GM12865 (cell line): ENCODE data around the gene FSTL4.

Source experiments
- DNase-seq: peaks from one replicate; pipeline ENCODE4 v3.0.0; 2010; ENCODE audit warnings: low read depth
- H3K4me3 ChIP-seq: 2 replicates; pipeline ENCODE4 v1.5.1; 2011; ENCODE audit warnings: mild to moderate bottlenecking, low read depth, low read length, control low read depth
- TF ChIP-seq, protein P1 (sequence below): IDR thresholded peaks from 2 replicates; pipeline ENCODE4 v1.5.1; 2011; ENCODE audit warnings: low read length, control low read depth, low read depth, inconsistent platforms; ENCODE audit not compliant: insufficient read depth; ENCODE audit errors: missing control alignments

The FSTL4 gene

DNA sequence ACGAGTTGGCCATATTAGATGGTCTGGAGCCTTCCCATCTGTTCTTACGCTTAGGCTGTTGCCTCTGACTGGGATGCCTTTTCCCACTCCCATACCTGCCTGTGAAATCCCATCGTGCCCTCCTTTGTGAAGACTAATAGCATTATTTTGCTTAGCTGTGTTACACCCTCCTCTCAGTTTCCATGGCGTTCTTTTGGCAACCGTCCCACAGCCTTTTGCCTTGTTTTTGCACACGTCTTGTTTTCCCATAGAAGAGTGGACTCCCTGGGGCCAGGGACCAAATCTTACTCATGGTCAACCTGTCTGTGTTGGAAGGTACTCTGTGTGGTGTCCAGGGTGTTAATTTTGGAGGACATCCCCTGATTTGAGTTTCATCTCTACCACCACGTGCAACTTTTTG is 318.4 kb downstream of the FSTL4 start:
- TF ChIP-seq, protein P1, sequence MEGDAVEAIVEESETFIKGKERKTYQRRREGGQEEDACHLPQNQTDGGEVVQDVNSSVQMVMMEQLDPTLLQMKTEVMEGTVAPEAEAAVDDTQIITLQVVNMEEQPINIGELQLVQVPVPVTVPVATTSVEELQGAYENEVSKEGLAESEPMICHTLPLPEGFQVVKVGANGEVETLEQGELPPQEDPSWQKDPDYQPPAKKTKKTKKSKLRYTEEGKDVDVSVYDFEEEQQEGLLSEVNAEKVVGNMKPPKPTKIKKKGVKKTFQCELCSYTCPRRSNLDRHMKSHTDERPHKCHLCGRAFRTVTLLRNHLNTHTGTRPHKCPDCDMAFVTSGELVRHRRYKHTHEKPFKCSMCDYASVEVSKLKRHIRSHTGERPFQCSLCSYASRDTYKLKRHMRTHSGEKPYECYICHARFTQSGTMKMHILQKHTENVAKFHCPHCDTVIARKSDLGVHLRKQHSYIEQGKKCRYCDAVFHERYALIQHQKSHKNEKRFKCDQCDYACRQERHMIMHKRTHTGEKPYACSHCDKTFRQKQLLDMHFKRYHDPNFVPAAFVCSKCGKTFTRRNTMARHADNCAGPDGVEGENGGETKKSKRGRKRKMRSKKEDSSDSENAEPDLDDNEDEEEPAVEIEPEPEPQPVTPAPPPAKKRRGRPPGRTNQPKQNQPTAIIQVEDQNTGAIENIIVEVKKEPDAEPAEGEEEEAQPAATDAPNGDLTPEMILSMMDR = no peak
- DNase-seq = no peak
- no peak overlapping the region for H3K4me3 ChIP-seq

DNA sequence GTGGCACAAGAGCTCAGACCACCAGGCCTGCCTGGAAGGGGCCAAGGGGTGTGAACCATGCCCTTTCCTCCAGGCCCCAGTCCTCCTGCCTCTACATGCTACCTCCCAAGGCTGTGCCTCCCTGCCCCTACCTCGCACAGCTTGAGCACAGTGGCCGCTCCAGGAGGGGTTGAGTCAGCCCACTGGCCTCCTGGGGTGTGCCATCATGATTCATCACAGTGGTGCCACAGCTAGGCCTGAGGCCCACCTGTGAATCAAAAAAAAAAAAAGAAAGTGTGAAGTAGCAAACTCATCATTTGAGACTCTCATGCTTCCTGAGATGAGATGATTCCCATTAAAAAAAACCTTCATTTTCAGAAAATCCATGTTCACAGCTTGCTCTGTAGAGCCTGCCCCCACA is 320.0 kb downstream of the FSTL4 start:
- no peak overlapping the region for H3K4me3 ChIP-seq
- no peak for DNase-seq
- TF ChIP-seq, protein P1 = no peak

DNA sequence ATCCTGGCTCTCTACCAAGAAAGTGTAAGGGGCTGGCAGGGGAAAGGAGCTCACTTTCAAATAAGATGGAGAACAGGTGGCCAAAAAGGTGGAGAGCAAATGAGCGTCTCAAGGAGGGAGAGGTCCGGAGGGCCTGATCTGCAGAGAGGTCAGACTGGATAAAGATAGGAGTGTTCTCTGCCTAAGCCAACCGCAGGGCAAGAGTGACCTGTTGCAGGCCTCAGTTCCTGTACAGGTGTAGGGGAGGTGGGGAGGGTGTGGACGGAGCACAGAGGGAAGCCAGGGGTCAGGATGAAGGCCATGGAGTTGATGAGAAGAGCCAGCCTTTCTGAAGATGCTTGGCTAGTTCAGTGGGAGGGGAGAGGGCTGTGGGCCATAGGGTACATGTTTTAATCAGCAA is 320.8 kb downstream of the FSTL4 start:
- no peak for DNase-seq
- TF ChIP-seq, protein P1 = no peak
- no peak overlapping the region for H3K4me3 ChIP-seq

DNA sequence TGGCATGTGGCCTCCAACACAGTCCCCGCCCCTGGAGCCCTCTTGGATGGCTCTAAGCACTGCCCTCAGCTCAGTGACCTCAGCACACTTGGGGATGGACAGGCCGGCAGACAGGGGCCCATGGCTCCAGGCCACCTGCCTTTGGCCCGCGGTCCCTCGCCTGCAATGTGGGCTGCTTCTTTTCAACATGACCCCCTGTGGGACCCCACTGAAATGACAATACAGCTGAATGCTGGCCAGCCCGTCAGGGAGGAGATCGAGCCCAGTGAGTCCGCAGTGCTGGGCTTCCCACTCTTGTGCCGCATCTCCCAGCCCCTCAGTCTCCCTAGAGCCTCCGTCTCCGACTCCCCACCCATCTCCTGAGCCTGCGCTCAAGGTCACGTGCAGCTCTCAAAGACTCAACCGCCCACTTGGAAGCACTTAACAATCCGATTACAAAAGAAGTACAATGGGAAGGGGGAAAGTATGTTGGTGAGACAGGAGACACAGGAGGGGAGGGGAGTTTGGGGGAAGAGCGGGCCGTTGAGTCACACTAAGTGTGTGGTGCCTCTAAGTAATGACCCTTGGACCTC is 321.6 kb downstream of the FSTL4 start:
- TF ChIP-seq, protein P1 = no peak
- no peak for DNase-seq
- H3K4me3 ChIP-seq = no peak overlapping the region

DNA sequence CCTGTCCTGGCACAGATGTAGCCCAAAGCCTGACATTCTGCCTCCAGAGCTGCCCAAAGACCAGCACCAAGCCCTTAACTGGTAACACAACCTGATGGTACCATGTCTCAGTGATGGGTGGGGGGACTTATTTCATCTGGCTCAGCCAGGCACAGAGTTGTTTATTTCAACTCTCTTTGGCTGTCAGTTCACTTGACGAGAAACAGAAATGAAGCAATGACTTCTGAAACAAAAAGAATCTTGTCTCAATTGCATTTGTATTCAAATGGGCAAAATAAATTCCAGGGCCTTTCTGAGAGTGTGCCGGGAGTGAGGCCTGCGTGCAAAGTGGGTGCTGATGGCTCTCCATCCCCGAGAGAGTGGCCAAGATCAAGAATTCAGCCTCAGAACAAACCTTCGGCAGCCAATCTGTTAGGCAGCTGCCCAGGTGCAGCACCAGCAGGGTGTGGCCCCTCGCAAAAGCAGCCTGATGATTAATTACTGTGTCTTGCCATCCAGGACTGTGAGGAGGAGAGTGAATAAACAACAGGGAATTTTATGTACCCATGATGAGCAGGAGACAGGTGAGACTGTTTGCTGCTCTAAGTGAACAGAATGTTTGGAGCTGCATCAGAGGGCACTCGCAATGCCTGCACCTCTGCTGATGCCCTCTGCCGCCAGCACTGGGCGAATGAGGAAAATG is 322.5 kb downstream of the FSTL4 start:
- no peak for DNase-seq
- H3K4me3 ChIP-seq = no peak overlapping the region
- TF ChIP-seq, protein P1 = no peak

DNA sequence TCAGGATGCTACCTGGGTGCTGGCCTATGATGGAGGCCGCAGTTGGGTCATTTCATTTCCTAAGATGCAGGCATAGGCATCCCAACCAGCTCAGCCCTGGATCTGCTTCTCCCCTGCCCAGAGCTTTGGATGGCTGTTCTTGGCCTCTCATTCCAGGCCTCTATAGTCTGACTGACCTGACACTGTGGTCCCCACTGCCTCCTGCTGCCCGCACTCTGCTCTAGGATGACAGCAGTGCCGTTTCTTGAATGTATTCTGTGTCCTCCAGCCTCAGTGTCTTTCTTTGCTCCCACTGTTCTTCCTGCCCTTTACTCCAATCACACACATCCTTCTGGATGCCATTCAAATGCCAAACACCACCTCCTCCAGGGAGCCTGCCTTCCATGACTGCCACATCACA is 324.8 kb downstream of the FSTL4 start:
- TF ChIP-seq, protein P1 = peak; percentile 63
- H3K4me3 ChIP-seq = no peak overlapping the region
- DNase-seq = peak; percentile 39

DNA sequence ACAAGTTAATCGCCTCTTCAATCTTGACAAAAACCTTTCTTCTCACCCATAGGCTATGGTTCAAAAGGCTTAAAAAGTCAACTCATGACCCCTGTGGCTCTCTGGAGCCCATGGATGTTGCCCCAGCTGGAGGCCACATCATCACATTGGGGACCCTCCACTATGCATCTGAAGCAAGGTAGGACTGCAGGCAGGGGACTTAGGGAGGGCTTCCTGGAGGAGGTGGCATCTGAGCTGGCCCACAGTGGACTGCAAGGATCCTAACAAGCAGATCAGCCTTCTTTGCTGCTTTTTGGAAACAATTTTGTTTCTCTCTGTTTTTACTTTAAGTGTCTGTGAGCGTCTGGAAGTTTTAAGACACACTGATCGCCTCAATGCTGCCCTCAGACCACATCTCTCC is 325.9 kb downstream of the FSTL4 start:
- TF ChIP-seq, protein P1 = no peak
- DNase-seq = no peak
- H3K4me3 ChIP-seq = no peak overlapping the region
